HG03354 (cell line): Measurements from ENCODE around the gene GLTP.
"Not testable (repeated sequence)": the region's sequence is repeated elsewhere in the genome, so short reads cannot be mapped to it uniquely, and the experiment has no call there.

Source experiments
- ATAC-seq: cut with Tn5 transposase; IDR thresholded peaks from one replicate; pipeline ENCODE4 v1.9.1; 2021; ENCODE audit warnings: mild to moderate bottlenecking; ENCODE audit not compliant: unreplicated experiment, poor library complexity, severe bottlenecking

Gene GLTP

GRCh38 chr12:109910254-109910968, 30.1 kb upstream of the GLTP start:
- no peak for ATAC-seq

GRCh38 chr12:109905301-109905700, 25.0 kb upstream of the GLTP start:
- no peak for ATAC-seq

DNA sequence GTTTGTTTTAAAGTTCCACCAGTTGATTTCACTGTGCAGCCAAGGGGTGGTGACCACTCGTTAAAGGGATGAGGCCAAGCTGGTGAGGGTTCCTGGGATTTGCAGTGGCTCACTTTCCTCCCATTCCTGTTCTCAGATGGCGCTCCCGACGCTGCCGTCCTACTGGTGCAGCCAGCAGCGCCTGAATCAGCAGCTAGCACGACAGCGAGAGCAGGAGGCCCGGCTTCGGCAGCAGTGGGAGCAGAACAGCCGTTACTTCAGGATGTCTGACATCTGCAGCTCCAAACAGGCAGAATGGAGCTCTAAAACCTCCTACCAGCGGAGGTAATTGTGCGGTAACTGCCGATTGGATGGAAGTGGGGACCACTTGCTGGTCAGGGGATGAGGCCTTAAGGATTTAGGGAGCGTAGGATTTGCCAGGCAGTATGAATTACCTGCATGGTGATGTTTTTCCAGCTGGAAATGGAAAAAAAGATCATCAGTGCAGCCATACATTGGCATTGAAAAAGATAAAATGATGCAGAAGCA, 22.6 kb upstream of the GLTP start:
- no peak for ATAC-seq

- ATAC-seq: peak; percentile 28
These were observed 20.6 kb upstream of the GLTP start for GRCh38 chr12:109900752-109901580.

GRCh38 chr12:109899783-109900751, 19.7 kb upstream of the GLTP start, which contains the start of gene TCHP:
TCHP (plus strand) TSS chr12:109900274; CDS start chr12:109903027, 2,753 bp downstream.
- peak; percentile 78 for ATAC-seq

DNA sequence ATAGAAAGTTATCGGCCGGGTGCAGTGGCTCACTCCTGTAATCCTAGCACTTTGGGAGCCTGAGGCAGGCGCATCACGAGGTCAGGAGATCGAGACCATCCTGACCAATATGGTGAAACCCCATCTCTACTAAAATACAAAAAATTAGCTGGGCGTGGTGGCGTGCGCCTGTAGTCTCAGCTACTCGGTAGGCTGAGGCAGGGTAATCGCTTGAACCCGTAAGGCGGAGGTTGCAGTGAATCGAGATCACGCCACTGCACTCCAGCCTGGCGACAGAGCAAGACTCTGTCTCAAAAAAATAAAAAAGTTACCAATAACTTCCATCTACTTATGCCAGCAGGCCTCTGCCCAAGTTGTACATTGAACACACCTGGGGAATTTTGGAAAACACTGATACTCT, 19.0 kb upstream of the GLTP start:
- not testable (repeated sequence) for ATAC-seq

GRCh38 chr12:109897029-109897428, 16.7 kb upstream of the GLTP start:
- no peak for ATAC-seq

- no peak for ATAC-seq
These were observed 15.8 kb upstream of the GLTP start for GRCh38 chr12:109896188-109896587.

- ATAC-seq: no peak
These were observed 14.6 kb upstream of the GLTP start for GRCh38 chr12:109894939-109895338.

DNA sequence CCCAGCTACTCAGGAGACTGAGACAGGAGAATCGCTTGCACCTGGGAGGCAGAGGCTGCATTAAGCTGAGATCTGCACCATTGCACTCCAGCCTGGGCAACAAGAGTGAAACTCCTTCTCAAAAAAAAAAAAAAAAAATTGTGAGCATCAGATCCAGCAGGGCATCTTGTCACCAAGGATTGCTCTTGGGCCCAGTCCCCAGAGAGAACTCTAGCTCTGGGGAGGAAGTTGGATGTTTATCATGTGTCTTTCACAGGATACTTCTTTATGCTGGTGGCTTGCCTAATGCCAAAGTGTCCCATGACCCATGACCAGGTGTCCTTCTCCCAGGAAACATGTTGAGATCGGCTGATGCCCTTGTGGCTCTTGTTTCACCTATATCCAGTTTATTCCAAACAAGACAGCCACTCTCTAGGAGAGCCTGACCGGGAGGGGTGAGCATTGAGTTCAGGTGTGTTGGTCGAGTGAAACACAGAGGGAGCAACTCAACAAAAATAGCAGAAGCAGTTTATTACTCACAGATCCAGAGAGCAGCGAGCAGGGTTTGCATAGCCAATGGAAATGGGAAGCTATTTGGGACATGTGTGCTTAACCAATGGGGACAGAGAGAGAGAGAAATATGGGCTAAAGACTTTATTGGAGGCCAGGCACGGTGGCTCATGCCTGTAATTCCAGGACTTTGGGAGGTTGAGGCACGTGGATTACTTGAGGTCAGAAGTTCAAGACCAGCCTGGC, 13.1 kb upstream of the GLTP start:
- peak; percentile 15 for ATAC-seq

- ATAC-seq: peak; percentile 84
These were observed 12.4 kb upstream of the GLTP start for GRCh38 chr12:109892748-109893147.

GRCh38 chr12:109892165-109892715, 11.9 kb upstream of the GLTP start:
- no peak for ATAC-seq

DNA sequence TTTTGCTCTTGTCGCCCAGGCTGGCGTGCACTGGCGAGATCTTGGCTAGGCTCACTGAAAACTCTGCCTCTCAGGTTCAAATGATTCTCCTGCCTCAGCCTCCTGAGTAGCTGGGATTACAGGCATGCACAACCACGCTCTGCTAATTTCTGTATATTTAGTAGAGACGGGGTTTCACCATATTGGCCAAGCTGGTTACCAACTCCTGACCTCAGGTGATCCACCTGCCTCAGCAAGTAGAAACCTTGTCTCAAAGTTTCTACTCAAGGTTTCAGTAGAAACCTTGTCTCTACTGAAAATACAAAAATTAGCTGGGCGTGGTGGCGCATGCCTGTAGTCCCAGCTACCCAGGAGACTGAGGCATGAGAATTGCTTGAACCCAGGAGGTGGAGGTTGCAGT, 11.4 kb upstream of the GLTP start:
- ATAC-seq: not testable (repeated sequence)

- no peak for ATAC-seq
These were observed 10.4 kb upstream of the GLTP start for GRCh38 chr12:109890620-109891170.

- peak; percentile 35 for ATAC-seq
These were observed 8.1 kb upstream of the GLTP start for GRCh38 chr12:109888179-109889020.

- no peak for ATAC-seq
These were observed 5.3 kb upstream of the GLTP start for GRCh38 chr12:109885616-109886015.

DNA sequence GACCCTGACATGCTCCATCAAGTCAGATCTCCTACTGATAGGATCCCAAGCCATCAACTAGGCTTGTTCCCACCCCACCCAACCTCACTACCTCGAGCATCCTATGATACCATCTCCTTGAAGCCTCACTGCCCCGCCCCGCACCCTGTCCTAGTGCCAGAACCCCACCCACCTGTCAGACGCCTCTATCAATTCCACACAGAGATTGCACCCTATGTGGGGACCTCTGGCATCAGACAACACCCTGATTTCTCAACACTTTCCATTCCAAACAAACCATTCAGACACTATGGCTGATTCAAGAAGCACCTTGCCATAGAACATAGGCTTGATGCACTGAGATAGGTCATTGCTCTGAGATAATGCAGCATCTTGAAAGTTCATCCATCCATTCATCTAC, 3.1 kb upstream of the GLTP start:
- no peak for ATAC-seq

DNA sequence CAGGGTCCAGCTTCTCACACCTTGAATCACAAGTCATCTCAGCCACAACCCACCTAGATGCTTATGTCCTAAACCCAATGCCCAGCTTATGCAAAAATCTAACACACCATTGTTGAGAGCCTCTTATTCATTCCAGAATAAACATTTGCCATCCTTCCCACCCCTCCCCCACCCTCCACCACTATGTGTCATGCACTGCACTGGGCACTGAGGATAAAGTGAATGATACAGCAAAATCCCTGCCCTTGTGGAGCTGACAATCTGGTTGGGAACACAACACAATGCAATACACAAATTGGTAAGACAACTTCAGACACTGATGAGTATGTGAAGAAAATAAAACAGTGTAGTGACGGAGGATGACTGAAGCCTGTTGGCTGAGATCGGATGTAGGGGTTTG, 1.4 kb upstream of the GLTP start:
- no peak for ATAC-seq
